Measurements from ENCODE around the gene SND1.

SND1 gene

DNA sequence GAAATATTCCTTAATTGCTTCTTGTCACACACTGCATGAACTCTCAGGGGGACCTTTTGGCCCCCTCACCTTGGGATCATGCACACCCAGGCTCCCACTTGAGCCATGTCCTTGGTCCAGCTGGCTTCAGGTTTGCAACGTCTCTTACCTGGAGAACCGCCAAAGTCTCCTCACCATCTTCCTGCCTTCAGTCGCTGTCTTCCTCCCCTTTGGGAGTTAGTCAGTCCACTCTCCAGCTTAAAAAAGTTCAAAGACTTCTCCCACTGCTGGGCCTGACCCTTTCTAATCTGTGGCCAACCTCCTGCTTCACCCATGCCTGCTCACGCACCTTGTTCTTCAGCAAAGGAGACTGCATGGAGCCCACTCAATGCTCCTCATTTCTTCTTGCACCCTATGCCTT, 461.8 kb downstream of the SND1 start:
- DNase-seq (ENCODE audit: low read depth in 2 of 2), result no peak

DNA sequence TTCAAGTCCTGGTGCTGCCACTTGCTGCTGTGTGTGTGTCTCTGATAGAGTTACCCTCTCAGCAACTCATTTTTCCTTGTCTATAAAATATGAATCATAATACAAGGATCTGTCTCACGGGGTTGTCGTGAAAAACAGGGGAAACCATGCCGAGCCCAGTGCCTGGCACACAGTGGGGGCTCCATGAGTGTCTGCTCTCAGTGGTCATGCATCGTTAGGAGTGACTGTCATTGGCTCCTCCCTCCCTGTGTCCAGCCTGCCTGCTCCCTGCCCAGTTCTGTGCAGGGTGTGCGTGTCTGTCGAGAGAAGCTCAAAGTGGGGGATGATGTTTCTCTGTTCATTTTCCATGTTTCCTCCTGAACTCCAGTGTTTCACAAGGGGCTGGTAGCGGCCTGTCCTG, 462.8 kb downstream of the SND1 start:
- DNase-seq (ENCODE audit: low read depth in 2 of 2), result no peak

DNA sequence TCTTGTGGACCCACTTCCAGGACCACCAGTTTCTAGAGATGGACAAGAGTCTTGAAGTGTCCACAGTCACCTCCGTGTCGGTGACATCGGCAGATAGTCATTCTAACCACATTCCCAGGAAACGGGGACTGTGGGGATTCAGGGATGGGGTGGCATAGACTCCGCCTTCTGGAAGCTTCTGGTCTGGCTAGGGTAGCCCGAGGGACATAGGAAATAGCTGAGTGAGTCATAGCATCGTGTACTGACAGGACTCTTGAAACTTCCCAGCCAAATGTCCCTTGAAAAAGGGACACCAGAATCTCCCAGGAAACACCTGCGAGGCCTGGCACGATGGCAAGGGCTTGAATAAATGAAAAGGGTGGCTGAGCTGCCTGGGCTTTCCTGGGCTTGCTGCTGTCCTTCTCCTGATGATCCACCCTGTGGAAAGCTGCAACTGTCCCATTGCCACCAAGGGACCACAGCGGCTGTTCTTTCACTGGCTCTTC, 463.4 kb downstream of the SND1 start:
- no peak for DNase-seq (ENCODE audit: low read depth in 2 of 2)

DNA sequence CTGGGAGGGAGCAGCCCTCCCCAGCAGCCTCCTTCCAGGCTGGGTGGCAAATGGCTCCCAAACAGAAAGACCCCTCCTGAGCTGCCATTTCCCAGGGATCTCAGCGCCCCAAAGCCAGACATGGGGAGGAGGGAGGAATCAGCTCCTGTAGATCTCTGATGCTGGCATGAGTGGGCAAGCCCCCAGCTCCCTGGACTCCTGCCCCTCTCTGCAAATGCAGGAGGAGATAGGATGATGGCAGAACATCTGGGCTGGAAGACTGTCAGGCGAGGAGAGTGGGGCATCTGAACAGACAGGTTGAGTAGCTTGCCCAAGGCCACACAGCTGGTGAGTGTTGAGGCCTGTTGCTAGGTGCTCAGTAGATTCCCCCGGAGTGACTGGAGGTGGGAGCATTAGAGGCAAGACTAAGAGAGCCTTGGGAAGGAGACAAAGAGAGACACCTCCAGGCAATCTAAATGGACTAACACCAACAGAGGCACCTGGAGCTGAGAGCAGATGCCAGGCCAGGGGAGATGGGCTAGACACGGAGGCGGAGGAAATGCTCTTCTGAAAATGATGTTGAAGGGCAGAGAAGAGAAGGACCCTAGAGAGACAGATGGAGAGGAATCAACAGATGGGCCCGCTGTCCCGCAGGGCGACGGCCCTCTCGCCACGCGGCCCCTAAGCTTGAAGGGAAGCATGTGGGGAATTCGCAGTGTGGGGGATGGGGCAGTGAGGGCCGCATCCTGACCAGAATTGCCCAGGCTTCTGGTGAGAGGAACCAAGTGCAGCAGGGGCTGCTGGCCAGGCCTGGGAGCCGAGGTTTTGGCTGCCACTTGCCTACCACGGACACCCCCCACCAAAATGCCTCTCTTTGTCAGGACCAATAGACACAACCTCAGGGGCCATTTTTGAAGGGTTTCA, 464.1 kb downstream of the SND1 start:
- no peak for DNase-seq (ENCODE audit: low read depth in 2 of 2)

DNA sequence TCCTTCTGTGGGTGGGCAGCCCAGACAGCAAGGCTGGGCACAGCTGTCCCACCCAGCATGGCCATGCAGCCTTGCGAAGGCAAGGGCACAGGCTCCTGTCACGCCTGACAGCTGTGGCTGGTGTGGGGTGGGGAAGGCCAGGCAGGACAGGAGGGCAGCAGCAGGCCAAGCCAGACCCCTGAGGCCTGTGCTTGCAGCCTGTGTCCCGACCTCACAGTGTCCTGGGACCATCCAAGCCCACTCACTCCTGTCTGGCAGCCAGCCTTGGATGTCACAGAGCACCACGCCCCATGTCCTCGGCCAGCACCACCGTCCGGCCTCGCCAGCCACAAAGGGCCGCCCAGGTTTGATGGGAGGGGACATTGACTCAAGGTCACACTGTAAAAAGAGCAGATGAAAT, 464.7 kb downstream of the SND1 start:
- DNase-seq (ENCODE audit: low read depth in 2 of 2), result no peak

DNA sequence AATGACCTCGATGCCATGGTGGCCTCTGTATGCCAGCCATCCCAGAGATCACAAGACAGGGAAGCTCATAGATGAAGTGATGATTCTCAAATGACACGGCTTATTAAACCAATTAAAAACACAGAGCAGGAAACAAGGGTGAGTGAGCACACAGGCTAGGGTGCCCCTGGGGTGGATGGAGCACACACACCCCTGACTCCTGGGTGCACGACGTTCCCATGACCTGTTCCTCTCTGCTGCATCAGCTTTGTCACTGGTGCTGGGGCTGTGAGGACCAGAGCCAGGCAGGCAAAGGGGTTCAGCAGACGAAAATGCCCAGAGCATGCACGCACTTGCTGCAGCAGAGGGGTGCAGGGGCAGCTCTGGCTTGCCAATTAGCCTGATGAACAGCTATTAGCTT, 465.7 kb downstream of the SND1 start:
- DNase-seq (ENCODE audit: low read depth in 2 of 2), result no peak

DNA sequence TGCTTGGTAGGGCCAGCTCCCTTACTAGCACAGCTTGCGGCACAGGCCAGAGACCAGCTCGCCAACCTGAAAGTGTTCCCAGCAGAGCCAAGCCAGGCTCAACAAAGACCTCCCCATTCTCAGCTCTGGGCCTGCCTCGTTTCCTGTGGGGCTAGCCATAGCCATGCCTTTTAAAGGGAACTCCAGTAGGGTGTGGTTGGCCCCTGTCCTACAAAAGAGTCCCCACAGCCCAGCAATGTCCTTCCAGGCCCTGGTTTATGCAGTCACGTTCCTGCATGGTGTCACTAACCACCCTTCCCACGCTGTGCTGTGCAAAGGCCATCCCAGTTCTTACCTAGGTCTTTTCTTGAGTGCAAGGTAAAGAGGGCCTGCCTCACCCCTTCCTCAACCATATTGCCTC, 467.0 kb downstream of the SND1 start:
- DNase-seq (ENCODE audit: low read depth in 2 of 2), result no peak

DNA sequence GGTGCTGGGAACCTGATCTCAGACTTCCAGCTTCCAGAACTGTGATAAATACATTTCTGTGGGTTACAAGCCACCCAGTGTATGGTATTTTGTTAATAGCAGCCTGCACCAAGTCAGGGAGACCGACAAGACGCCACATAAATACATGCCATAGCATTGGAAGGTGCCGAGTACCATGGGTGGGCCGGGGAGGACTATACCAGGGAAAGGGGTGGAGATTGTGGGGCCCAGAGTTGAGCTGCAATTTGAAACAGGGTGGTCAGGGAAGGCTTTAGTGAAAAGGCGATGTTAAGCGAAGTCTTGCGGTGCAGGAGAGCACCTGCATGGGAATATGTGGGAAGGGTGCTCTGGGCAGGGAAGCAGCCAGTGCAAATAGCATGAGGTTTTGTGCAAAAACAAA, 468.1 kb downstream of the SND1 start:
- no peak for DNase-seq (ENCODE audit: low read depth in 2 of 2)

DNA sequence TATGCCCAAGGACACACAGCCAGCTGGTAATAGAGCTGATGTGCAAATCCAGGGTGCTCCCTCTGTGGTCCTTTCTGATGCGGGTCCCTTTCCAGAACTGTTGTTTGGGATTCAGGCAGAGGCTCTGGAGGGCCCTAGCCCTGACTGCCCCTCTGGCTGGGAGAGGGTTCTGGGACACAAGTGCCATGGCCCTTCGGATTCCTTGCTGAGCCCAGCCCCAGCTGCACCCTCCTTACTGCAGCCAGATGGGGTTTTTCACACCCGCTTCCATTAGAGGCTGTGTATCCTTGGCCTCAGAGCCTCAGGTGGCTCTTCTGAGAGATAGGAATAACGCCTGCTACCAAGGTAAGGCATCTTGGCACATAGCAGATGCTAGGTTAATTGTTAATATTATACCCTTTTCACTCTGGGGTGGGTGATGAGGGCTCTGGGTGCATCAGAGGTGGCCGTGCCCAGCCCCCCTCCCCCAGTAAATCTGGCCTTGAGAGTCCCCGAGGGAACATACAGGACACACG, 469.0 kb downstream of the SND1 start:
- DNase-seq (ENCODE audit: low read depth in 2 of 2), result no peak

DNA sequence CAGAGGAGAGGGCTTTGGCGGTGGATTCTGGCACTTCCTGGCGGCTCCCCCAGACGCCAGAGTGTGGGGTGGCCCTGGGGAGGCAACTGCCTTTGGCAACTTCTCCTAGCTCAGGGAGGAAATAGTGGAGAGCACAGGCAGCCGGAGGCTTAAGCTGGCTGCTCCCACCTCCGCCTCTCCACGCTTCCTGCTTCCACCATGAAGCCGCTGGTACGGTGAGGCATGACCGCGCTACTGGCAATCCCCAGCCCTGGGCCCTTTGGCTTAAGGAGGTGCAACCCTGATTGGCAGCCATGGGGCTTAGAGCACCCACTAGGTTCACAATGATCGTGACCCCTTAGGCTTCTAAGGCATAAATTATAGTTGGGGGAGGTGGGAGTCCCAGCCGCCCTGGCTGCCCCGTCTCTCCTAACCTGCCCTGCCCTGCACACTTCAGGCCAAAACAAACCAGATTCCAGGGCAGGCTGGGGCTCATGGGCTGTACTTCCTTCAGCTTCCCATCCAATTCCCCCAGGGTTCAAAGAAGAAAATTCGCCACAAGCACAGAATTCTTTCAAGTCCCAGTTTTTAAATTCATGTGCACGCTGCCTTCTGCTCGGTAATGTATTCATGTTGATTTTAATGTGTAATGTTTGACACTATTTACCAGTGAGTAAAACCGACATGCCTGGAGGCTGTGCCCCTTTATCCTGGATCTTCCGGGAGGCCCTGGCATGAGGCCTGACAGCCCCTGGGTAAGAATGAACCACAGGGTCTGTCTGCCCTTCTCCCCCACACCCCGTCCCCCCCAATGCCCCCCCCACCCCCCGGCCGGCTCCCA, 469.9 kb downstream of the SND1 start:
- DNase-seq (ENCODE audit: low read depth in 2 of 2), result no peak

DNA sequence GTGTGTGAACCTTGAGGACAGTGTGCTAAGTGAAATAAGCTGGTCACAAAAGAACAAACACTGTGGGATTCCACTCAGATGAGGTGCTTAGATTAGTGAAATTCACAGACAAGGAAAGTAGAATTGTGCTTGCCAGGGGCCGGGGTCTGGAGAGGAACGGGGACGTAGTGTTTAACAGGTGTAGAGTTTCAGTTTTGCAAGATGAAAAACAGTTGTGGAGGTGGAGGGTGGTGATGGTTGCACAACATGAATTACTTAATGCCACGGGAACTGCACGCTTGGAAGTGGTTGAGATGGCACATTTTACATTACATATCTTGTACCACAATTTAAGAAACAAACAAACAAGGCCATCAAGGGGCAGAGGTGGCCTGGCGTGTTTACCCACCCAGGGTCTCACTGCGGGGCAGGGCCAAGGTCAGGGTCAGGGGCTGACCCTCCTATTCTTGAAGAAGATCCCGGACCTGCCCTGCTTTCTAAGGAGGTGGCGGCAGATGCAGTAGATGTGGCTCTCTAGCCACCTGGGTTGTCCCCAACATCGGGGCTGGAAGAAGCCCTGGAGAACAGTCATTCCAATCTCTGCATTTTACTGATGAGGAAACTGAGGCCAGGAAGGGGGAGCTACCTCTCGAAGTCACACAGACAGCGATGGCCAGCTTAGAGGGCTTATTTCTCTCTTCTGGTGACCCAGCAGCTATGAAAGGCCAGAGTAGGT, 470.7 kb downstream of the SND1 start:
- no peak for DNase-seq (ENCODE audit: low read depth in 2 of 2)

DNA sequence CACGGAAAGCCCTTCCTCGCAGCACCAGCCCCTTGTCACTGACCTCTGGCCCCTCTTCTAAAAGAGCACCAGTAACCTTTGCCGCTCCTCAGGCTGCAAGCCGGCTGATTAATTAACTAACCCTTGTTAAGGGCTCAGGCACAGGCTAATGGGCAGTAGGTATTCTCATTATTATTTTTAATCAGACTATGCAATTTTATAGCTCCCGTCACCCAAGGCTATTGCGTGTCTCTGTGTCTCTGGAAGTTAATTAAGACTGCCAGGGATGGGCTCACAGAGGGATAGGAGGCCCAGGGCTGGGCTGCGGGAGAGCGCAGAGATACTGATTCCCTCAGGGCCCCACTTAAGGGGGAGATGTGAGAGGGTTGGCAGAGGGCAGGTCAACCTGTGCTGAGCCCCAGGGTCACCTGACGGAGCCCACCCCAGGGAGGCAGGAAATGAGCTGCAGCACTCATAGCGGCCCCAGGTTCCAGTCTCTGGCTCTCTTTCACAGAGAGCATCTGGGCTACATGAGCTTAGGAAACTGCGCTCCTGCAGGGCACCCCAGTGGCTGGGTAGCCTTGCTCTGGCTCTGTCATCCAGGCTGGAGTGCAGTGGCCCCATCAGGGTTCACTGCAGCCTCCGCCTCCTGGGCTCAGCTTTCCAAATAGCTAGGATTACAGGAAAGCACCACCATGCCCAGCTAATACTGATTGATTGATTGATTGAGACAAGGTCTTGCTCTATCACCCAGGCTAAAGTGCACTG, 471.5 kb downstream of the SND1 start:
- DNase-seq (ENCODE audit: low read depth in 2 of 2), result no peak

DNA sequence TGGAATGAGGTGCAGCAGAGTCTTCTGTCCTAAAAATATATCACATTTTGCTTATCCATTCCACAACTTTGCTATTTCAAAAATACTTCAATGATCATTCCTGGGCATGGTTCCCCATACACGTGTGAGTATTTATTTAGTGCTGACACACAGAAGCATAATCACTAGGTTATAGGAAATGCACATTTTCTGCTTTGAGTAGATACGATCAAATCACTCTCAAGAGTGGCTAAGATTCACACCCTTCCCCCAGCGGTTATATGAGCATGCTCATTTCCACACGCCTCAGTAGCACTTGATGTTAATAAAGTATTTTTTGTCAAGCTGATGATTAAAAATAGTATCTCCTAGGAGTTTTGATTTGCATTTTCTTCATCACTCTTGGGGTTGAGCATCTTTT, 472.8 kb downstream of the SND1 start:
- no peak for DNase-seq (ENCODE audit: low read depth in 2 of 2)

DNA sequence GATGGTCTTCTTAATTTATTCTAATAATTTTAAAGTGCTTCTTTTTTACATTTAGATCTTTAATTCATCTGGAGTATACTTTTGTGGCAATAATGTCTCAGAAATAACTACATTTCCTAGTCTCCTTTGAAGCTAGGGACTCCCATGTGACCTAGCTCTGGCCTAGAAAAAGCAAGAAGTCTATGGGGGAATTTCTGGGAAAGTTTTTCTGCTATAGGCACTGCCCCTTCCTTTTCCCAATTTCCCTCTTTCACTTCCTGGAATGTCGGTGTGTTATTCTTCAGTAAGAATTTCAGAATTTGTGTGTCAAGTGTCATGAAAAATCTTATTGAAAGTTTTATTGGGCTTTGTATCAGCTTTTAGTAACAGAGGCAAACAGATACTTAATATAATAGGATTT, 473.8 kb downstream of the SND1 start:
- no peak for DNase-seq (ENCODE audit: low read depth in 2 of 2)

DNA sequence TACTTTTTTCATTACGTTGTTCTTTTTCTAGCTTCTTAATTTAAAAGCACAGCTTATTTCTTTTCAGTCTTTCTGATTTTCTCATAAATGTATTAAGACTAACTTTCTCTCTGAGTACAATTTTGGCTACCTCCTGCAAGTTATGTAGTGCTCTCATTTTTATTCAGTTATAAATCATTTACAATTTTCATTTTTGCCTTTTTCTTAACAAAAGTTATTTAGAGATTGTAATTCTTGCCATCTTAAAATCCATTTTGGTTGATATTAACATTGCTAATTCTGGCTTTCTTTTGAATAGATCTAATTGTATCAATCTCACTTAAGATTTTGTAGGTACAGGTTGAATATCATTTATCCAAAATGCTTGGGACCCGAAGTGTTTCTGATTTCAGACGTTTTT, 476.4 kb downstream of the SND1 start:
- DNase-seq (ENCODE audit: low read depth in 2 of 2), result no peak

DNA sequence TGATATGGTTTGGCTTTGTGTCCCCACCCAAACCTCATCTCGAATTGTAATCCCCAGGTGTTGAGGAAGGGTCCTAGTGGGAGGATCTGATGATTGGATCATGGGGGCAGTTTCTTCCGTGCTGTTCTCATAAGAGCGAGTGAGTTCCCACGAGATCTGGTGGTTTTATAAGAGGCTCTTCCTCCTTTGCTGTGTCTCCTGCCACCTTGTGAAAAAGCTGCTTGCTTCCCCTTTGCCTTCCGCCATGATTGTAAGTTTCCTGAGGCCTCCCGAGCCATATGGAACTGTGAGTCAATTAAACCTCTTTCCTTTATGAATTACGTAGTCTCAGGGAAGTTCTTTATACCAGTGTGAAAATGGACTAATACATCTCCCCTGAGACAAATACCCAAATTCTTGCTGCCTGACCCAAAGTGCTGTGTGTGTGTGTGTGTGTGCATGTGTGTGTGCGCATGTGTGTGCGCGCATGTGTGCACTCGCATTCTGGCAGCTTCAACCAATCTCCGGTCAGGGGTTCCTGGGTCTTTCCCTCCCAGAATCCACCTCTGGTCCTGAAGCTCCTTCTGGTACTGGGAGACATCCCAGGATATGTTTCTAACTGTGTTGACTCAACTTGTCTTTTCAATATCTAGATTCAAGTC, 477.4 kb downstream of the SND1 start:
- no peak for DNase-seq (ENCODE audit: low read depth in 2 of 2)

DNA sequence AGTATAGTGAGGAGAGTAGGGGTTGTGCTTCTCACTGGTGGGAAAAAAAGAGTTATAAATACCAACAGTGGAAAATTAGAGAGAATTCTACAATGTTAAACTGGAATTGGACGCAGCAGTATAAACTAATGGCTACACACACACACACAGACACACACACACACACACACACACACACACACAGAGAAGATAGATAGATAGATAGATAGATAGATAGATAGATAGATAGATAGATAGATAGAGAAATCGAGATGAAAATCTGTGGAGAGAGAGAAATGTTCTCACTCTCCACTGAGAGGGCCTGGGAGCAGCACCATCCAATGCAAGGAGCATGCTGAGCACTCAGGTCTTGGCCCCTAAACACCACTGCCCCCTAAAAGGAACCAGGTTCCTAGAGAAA, 479.1 kb downstream of the SND1 start:
- DNase-seq (ENCODE audit: low read depth in 2 of 2), result no peak

DNA sequence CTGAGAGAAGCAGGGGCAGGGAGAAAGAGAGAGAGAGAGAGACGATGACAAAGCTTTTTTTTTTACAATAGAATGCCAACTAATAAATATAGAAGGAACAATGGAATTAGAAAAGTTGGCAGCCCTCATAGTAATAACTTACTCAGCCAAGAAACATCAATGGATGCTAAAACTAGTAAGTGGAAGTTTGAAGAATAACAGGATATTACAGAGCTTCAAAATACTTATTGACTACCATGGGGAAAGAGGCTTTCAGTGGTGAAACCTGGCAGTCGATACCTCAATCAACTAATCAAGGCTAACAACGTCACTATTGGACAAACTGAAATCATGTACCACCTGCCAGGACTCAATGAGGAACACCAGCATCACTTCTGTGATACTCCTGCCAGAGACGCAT, 479.7 kb downstream of the SND1 start:
- DNase-seq (ENCODE audit: low read depth in 2 of 2), result no peak

DNA sequence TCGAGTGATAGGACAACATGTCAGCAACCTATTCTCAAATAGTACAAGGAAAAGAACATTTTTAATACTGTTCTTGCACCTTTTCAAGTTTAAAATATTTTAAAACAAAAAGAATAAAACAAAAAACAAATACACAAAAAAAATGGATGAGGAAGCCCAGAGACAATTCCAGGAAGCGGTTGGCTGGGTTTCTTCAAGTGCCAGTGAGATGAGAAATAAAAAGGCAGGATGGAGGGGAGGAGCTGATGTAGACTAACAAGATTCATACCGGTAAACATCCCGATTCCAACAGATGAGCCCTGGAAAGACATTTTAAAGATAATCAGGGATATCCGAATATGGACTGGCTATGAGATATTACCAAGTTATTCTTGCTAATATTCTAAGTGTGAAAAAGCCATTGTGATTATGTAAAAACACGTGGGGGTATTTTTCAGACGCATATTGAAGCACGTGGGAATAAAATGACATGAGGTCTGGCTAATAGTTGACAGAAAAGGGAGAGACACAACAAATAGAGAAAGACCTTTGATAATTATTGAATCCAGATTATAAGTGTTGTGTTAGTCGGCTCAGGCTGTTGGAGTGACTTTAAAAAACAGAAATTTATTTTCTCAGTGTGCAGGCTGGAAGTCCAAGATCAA, 480.6 kb downstream of the SND1 start:
- no peak for DNase-seq (ENCODE audit: low read depth in 2 of 2)

DNA sequence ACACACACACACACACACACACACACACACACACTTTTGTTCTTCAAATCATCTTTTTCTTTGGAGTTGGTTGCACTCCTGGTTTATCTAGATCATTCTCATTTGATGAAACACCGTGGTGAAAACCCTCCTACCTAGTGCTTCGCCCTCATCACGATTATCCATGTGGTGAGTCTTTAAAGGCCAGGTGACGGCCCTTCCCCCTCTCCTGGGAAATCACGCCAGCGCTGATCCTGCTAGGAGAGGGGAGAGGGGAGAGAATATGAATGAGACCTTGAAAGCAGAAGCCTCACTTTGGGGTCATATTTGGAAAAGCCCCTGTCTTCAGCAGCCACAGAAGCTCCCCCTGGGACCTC, 483.1 kb downstream of the SND1 start:
- no peak for DNase-seq (ENCODE audit: low read depth in 2 of 2)
